Psoas muscle (tissue), 8 donors: Measurements from ENCODE around the gene PLA1A. TPM values are rescaled to one million over a fixed set of nuclear protein-coding genes. Genes with fewer than 3 reads are reported as not detected.
A peak's percentile ranks its signal among the peaks of the same experiment; 100 is the strongest.

Source experiments
- ATAC-seq, 4 donors: fragments of 200-7000 bp; cut with Tn5 transposase; one replicate each; pipeline ENCODE4 v1.9.1; 2020; ENCODE audit warnings: moderate library complexity in 3 of 4, mild to moderate bottlenecking in 2 of 4
- DNase-seq, 2 donors: peaks; one replicate each; pipeline ENCODE4 v3.0.0-alpha.2; 2020
- H3K27ac ChIP-seq: fragments of 200-600 bp; one replicate; pipeline ENCODE4 v1.8.0; 2022
- H3K27me3 ChIP-seq, 3 donors: fragments of 200-600 bp in 1 of 3; one replicate each; pipeline versions ENCODE4 v1.6.1 to v1.8.0; 2013 to 2022; ENCODE audit warnings: low read length in 2 of 3, mild to moderate bottlenecking in 2 of 3, moderate library complexity in 1 of 3; ENCODE audit not compliant: insufficient read depth in 3 of 3
- H3K36me3 ChIP-seq, 2 donors: fragments of 200-600 bp in 1 of 2; one replicate each; pipeline versions ENCODE4 v1.6.1 to v1.8.0; 2013 to 2022; ENCODE audit warnings: low read depth in 1 of 2, mild to moderate bottlenecking in 1 of 2, moderate library complexity in 1 of 2; ENCODE audit not compliant: insufficient read depth in 1 of 2
- H3K4me1 ChIP-seq: fragments of 200-600 bp; one replicate; pipeline ENCODE4 v1.8.0; 2022
- H3K4me3 ChIP-seq: fragments of 200-600 bp; one replicate; pipeline ENCODE4 v1.8.0; 2022; ENCODE audit warnings: mild to moderate bottlenecking
- H3K9me3 ChIP-seq: fragments of 200-600 bp; one replicate; pipeline ENCODE4 v1.8.0; 2022
- CTCF ChIP-seq: fragments of 200-600 bp; IDR thresholded peaks from one replicate; pipeline ENCODE4 v1.8.0; 2022; ENCODE audit warnings: antibody characterized with exemption
- WGBS, 3 donors: extraction: QIAGEN DNeasy Blood & Tissue Kit; methylation state at CpG; one replicate each; pipeline versions ENCODE4 v1.1.6 to v1.1.7; 2013; 5-methylcytosine and 5-hydroxymethylcytosine counted together
- intact Hi-C, 2 donors: fragments of 100-400 bp; cut with DNase I; formaldehyde crosslinking; loops; one replicate each; pipeline versions ENCODE4 v1.11.0 to v1.14.2; 2022
- polyA plus RNA-seq, 3 donors: library from polyadenylated mRNA; stranded (reverse); fragments of 200-250 nt; gene quantifications; one replicate each; pipeline ENCODE4 v1.2.3, GENCODE V29; 2013
- total RNA-seq, 4 donors: library from RNA; stranded (reverse); fragmentation: NEBNext Ultra II Directional in 2 of 4; extraction: Animal tissue kit (Norgen Biotek cat#: 25700) in 2 of 4; gene quantifications; one replicate each; pipeline versions ENCODE4 v1.2.1 to v1.2.4, GENCODE V29; 2021 to 2023
- donor health status: healthy with polysubstance abuse.
- donor health status: DM: no; HTN: no; CAD: no; lungs with moderate emphysema.
- donor health status: Bipolar disorder and iron deficiency.
- donor health status: healthy.
- donor health status: DM: yes; HTN: yes; CAD: no.
- donor health status: DM: no; HTN: no; CAD: no.
- donor health status: DM: no; HTN: no; CAD: no.
- donor health status: DM: yes; HTN: yes; CAD: no.

PLA1A gene
- total and polyA plus RNA-seq, 7 donors = 1.1 to 11.7 (median 2.5) TPM

DNA sequence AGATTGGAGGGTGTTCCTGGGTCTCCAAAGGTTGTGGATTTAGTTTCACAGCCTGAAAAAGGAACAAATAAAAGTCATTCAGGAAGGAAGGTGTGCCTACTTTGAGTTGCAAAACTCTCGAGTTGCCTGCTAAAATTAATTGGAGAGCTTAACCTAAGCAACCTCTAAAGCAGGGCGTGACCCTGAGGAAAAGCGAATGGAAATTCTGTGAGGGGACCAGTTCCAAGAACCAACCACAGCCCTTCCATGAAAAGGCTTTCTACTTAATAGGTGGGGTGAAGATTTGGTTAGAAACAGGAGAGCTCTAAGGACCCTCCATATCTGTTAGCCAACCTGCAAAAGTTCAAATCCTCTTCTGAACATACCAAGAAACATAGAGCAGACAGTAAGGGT is 39.8 kb upstream of the PLA1A start:
- H3K36me3 ChIP-seq = no peaks in the 10 kb centered on the region
- no peak for DNase-seq
- no peak overlapping the region for H3K4me3 ChIP-seq
- no peak for ATAC-seq
- H3K4me1 ChIP-seq = no peaks in the 10 kb centered on the region
- WGBS, 3 donors = 68 to 70% (median 69%) methylated on average over 3 of the region's 3 CpGs
- intact Hi-C loops = no loop called here
- no peaks in the 10 kb centered on the region for H3K27me3 ChIP-seq
- no peak overlapping the region for H3K27ac ChIP-seq
- no peak for TF ChIP-seq CTCF
- H3K9me3 ChIP-seq = no peaks in the 10 kb centered on the region

DNA sequence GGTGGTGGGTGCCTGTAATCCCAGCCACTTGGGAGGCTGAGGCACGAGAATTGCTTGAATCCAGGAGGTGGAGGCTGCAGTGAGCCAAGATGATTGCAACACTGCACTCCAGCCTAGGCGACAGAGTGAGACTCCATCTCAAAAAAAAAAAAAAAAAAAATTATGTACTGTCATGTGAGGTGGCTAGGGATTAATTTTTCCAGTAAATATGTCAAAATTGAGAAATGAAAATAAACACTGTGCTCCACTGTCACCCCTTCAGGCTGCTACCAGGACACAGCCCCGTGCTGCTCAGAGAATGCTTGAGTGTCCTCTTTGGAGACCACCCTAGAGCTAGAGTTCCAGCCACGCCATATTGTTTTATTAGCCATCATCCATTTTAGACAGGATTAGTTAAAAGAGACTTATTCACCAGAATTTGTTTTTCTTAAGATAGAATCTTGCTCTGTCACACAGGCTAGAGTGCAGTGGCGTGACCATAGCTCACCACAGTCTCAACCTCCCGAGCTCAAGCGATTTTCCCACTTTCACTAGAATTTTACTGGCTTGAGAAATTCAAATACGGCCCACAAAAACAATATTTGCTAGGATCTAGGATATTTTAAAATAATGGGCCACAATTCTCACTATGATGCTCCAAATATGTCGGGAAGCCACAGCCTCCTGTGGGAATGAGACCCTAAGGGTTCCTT is 38.9 kb upstream of the PLA1A start:
- H3K27ac ChIP-seq = no peak overlapping the region
- WGBS, 3 donors = 91 to 92% (median 92%) methylated on average over 9 of the region's 9 CpGs

GRCh38 chr3:119559441-119559963 is 38.2 kb upstream of the PLA1A start, which contains the start of gene CD80:
Gene CD80, minus strand, starts transcription at chr3:119559614. Its CDS starts 1,886 bp downstream, at chr3:119557728.
- Histone ChIP-seq H3K27ac (no peak within 1 kb of the TSS), H3K4me1 (no peaks in the 10 kb centered on the region), H3K4me3 (no peak within 1 kb of the TSS), H3K9me3 (no peaks in the 10 kb centered on the region), H3K36me3 (no peaks in the 10 kb centered on the region), H3K27me3 (no peaks in the 10 kb centered on the region)
- intact Hi-C loops = no loop called here
- ATAC-seq = peak in 3 of 4 donors; percentile 33 to 67 (median 57)
- WGBS, 3 donors = 38 to 42% (median 42%) methylated on average over 7 of the region's 7 CpGs
- TF ChIP-seq CTCF = no peak
- DNase-seq = peak; percentile 28 to 54

More for the DNA sequence above, 38.9 kb upstream of the PLA1A start:
- no peak for ATAC-seq
- Histone ChIP-seq H3K4me3 (no peak overlapping the region), H3K27me3 (no peaks in the 10 kb centered on the region), H3K4me1 (no peaks in the 10 kb centered on the region), H3K36me3 (no peaks in the 10 kb centered on the region), H3K9me3 (no peaks in the 10 kb centered on the region)
- intact Hi-C loops = no loop called here
- DNase-seq = no peak
- TF ChIP-seq CTCF = no peak

- no peaks in the 10 kb centered on the region for H3K9me3 ChIP-seq
- WGBS, 3 donors = 86 to 93% (median 90%) methylated on average over 5 of the region's 5 CpGs
- no peak for TF ChIP-seq CTCF
Observed at GRCh38 chr3:119560160-119560559, 37.5 kb upstream of the PLA1A start.

More at GRCh38 chr3:119560160-119560559, 37.5 kb upstream of the PLA1A start:
- intact Hi-C loops = no loop called here
- Histone ChIP-seq H3K27ac (no peak overlapping the region), H3K4me1 (no peaks in the 10 kb centered on the region), H3K27me3 (no peaks in the 10 kb centered on the region), H3K4me3 (no peak overlapping the region), H3K36me3 (no peaks in the 10 kb centered on the region)
- peak in 1 of 4 donors; percentile 37 for ATAC-seq
- no peak for DNase-seq
